Ovary (tissue), 3 donors: ENCODE measurements around the gene KCNK16.

ENCODE experiments used
- EP300 ChIP-seq: sonication (generic); formaldehyde crosslinking; IDR thresholded peaks from one replicate; pipeline ENCODE4 v1.6.1; 2017; ENCODE audit warnings: antibody characterized with exemption
- POLR2A ChIP-seq: fragments of 450-650 bp; IDR thresholded peaks from one replicate; pipeline ENCODE4 v1.6.1; 2017; ENCODE audit warnings: antibody characterized with exemption, mild to moderate bottlenecking, moderate library complexity
- TF ChIP-seq, protein P1 (sequence below), 3 donors: fragments of 450-650 bp in 2 of 3; fragments of 200-600 bp in 1 of 3; IDR thresholded peaks; one replicate each; pipeline versions ENCODE4 v1.5.1 to v1.8.0; 2016 to 2022; ENCODE audit warnings: antibody characterized with exemption in 3 of 3, mild to moderate bottlenecking in 1 of 3
- donor health status: DM: no; HTN: no; CAD: no.

- TF ChIP-seq POLR2A: no peak
- TF ChIP-seq, protein P1, sequence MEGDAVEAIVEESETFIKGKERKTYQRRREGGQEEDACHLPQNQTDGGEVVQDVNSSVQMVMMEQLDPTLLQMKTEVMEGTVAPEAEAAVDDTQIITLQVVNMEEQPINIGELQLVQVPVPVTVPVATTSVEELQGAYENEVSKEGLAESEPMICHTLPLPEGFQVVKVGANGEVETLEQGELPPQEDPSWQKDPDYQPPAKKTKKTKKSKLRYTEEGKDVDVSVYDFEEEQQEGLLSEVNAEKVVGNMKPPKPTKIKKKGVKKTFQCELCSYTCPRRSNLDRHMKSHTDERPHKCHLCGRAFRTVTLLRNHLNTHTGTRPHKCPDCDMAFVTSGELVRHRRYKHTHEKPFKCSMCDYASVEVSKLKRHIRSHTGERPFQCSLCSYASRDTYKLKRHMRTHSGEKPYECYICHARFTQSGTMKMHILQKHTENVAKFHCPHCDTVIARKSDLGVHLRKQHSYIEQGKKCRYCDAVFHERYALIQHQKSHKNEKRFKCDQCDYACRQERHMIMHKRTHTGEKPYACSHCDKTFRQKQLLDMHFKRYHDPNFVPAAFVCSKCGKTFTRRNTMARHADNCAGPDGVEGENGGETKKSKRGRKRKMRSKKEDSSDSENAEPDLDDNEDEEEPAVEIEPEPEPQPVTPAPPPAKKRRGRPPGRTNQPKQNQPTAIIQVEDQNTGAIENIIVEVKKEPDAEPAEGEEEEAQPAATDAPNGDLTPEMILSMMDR (IDR thresholded peaks at IDR 0.05): no peak
- no peak for TF ChIP-seq EP300
Observed at GRCh38 chr6:39280247-39280731, 42.2 kb downstream of the KCNK16 start.
